ENCODE results near the gene SYNJ2.

The SYNJ2 gene

DNA sequence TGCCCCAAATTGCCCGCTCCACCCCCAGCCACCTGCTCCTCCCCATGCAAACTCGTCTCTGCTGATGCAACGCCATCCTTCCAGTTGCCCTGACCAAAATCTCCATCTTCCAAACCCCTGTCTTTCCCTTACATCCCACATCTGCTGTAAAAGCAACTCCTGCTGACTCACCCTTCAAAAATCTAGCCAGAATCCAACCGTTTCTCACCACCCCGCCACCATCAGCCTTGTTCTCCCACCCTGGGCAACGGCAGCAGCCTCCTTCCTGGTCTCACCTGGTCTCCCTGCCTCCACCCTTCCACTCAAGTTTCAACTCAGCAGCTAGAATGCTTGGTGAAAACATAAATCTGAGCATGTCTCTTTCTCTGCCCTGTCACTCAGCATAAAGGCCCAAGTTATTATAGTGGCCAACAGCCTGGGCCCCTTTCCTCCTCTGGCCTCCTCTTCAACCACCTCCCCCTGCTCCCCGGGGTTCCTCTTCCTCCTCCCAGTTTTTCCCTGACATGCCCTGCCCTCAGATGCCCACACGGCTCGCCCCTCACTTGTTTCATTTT is 7.2 kb upstream of the SYNJ2 start:
- no peaks in the 10 kb centered on the region; the same call in 1 of the 2 replicates for H3K27me3 ChIP-seq (replicated peaks; ENCODE audit: control insufficient read depth, insufficient read depth, low read length)
- H3K36me3 ChIP-seq (ENCODE audit: control insufficient read depth, insufficient read depth, low read length), result no peaks in the 10 kb centered on the region
- no peak overlapping the region for H3K4me3 ChIP-seq (replicated peaks; ENCODE audit: low read depth, low read length)
- no peak for DNase-seq (ENCODE audit: extremely low read depth, insufficient read length)
- TF ChIP-seq, protein P1, sequence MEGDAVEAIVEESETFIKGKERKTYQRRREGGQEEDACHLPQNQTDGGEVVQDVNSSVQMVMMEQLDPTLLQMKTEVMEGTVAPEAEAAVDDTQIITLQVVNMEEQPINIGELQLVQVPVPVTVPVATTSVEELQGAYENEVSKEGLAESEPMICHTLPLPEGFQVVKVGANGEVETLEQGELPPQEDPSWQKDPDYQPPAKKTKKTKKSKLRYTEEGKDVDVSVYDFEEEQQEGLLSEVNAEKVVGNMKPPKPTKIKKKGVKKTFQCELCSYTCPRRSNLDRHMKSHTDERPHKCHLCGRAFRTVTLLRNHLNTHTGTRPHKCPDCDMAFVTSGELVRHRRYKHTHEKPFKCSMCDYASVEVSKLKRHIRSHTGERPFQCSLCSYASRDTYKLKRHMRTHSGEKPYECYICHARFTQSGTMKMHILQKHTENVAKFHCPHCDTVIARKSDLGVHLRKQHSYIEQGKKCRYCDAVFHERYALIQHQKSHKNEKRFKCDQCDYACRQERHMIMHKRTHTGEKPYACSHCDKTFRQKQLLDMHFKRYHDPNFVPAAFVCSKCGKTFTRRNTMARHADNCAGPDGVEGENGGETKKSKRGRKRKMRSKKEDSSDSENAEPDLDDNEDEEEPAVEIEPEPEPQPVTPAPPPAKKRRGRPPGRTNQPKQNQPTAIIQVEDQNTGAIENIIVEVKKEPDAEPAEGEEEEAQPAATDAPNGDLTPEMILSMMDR (IDR thresholded peaks at IDR 0.05; ENCODE audit: insufficient read depth, low read length, poor library complexity, severe bottlenecking), result no peak

DNA sequence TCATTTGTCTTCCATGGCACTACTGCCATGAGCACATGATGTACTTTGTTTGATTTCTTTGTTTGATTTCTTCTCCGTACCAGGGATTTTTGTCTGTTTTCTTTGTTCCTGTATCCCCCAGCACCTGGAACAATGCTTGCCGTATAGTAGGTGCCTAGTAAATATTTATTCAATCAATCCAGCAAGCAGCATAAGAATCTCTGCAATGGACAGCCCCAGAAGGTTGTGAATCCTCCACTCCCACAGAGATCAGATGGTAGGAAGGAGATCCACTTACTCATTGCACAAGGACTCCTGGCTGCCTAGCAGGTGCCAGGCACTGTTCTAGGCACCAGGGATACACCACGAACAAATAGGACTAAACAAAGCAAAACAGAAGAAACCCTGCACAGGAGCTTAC is 6.7 kb upstream of the SYNJ2 start:
- no peaks in the 10 kb centered on the region for H3K36me3 ChIP-seq (ENCODE audit: control insufficient read depth, insufficient read depth, low read length)
- no peak for DNase-seq (ENCODE audit: extremely low read depth, insufficient read length)
- H3K4me3 ChIP-seq (replicated peaks; ENCODE audit: low read depth, low read length), result no peak overlapping the region
- TF ChIP-seq, protein P1 (IDR thresholded peaks at IDR 0.05; ENCODE audit: insufficient read depth, low read length, poor library complexity, severe bottlenecking), result no peak
- H3K27me3 ChIP-seq (replicated peaks; ENCODE audit: control insufficient read depth, insufficient read depth, low read length), result no peaks in the 10 kb centered on the region; the same call in 1 of the 2 replicates

DNA sequence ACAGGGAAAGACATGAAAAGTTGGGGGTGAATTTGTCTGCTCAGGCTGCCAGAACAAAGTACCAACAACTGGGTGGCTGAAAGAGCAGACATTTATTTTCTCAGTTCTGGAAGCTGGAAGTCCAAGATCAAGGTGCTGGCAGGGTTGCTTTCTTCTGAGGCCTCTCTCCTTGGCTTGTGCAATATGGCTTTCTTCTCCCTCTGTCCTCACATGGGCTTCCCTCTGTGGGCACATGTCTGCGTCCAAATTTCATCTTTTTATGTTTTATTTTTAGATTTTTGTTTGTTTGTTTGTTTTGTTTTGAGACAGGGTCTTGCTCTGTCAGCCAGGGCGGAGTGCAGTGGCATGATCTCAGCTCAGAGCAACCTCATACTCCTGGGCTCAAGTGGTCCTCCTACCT is 6.2 kb upstream of the SYNJ2 start:
- no peaks in the 10 kb centered on the region; the same call in 1 of the 2 replicates for H3K27me3 ChIP-seq (replicated peaks; ENCODE audit: control insufficient read depth, insufficient read depth, low read length)

DNA sequence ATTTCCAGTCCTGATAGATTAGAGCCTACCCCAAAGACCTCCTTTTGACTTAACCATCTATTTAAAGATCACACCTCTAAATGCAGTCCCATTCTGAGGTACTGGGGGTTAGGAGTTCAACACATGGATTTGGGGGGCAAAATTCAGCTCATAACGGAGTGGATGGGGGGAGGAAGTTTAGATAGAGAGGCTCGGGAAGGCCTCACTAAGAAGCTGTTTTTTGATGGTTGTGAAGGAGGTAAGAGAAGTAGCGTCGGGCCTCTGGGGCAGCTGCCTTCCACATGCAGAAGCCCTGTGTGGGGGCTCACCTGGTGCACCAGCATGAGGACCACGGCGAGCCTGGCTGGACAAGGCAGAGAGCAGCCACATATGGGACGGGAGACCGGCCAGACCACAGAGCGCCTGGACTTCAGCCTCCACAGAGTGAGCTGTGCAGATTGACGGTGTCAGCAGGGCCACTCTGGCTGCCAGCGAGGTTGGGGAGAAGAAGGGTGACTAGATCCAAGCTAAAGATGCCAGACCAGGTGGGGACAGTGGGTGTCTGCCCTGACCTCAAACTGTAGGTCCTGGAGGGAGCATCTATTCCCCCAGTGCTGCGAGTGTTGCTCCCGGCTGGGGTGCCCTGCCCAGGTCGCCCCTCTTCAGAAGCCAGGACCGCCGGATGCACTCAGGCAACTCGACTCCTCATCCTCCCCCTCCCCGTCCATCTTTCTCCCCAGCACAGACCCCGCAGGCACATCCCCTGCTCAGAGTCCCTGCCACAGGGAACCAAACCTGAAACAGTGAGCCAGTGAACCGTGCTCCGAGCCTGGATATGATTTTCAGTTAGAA is 5.1 kb upstream of the SYNJ2 start:
- no peak overlapping the region for H3K4me3 ChIP-seq (replicated peaks; ENCODE audit: low read depth, low read length)
- TF ChIP-seq, protein P1 (IDR thresholded peaks at IDR 0.05; ENCODE audit: insufficient read depth, low read length, poor library complexity, severe bottlenecking), result no peak
- H3K27me3 ChIP-seq (replicated peaks; ENCODE audit: control insufficient read depth, insufficient read depth, low read length), result no peaks in the 10 kb centered on the region; the same call in 1 of the 2 replicates
- DNase-seq (ENCODE audit: extremely low read depth, insufficient read length), result no peak
- no peaks in the 10 kb centered on the region for H3K36me3 ChIP-seq (ENCODE audit: control insufficient read depth, insufficient read depth, low read length)

More for the DNA sequence above, 6.2 kb upstream of the SYNJ2 start:
- H3K4me3 ChIP-seq (replicated peaks; ENCODE audit: low read depth, low read length), result no peak overlapping the region
- no peak for DNase-seq (ENCODE audit: extremely low read depth, insufficient read length)
- TF ChIP-seq, protein P1 (IDR thresholded peaks at IDR 0.05; ENCODE audit: insufficient read depth, low read length, poor library complexity, severe bottlenecking), result no peak
- H3K36me3 ChIP-seq (ENCODE audit: control insufficient read depth, insufficient read depth, low read length), result no peaks in the 10 kb centered on the region

DNA sequence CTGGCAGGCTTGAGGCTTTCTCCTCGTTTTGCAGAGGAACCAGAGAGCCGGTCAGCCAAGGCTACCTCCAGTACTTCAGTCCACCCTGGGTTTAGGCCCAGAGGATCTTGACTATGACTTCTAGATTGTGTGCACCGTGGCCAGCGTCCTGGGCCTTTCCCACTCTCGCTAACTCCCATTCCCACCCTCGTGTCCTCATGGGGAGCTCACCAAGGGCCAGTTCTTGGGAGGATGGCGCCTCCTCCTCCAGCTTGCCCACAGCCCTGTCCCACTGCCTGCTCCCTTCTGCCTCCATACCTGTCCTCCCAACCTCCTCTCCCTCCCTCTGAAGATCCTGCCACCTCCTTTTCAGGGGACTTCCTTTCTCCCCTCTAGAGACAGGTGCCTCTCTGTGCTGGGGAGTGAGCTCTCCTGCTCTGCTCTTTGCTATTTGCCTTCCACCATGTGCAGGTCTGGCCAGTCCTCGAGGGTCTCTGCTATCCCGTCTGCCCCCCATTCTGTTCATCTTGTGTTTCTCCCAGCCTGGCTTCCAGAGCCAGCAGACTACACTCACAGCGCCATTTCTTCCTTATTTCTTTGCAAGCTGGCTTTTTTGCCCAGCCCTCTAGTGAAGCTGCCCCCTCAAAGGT is 4.4 kb upstream of the SYNJ2 start:
- DNase-seq (ENCODE audit: extremely low read depth, insufficient read length), result no peak
- Histone ChIP-seq H3K27me3 (replicated peaks; ENCODE audit: control insufficient read depth, insufficient read depth, low read length) (no peaks in the 10 kb centered on the region; the same call in 1 of the 2 replicates), H3K36me3 (ENCODE audit: control insufficient read depth, insufficient read depth, low read length) (no peaks in the 10 kb centered on the region), H3K4me3 (replicated peaks; ENCODE audit: low read depth, low read length) (no peak overlapping the region)
- TF ChIP-seq, protein P1 (IDR thresholded peaks at IDR 0.05; ENCODE audit: insufficient read depth, low read length, poor library complexity, severe bottlenecking), result no peak

Measured in GM06990 (cell line).